ENCODE results near the gene GRIA1. TPM values are rescaled to one million over a fixed set of nuclear protein-coding genes. Genes with fewer than 3 reads are reported as not detected.

Gene GRIA1
- total RNA-seq, 1 experiment from 2014 or later, result not detected

- peaks cover 7% of the 10 kb centered on the region for H3K4me1 ChIP-seq (ENCODE audit: low read length)
- H3K4me3 ChIP-seq (ENCODE audit: low read length), result no peak overlapping the region
- H2AFZ ChIP-seq (ENCODE audit: low read length), result no peak overlapping the region
- no peaks in the 10 kb centered on the region for H3K36me3 ChIP-seq (ENCODE audit: insufficient read depth, low read length)
- no peaks in the 10 kb centered on the region for H3K27me3 ChIP-seq (ENCODE audit: low read length)
- no peaks in the 10 kb centered on the region for H3K9me2 ChIP-seq (replicated peaks; ENCODE audit: insufficient read depth, low read length)
- no peak overlapping the region for H3K27ac ChIP-seq (ENCODE audit: low read length)
- H4K20me1 ChIP-seq (ENCODE audit: insufficient read depth, low read depth, low read length), result no peaks in the 10 kb centered on the region
- H3K9me3 ChIP-seq (ENCODE audit: low read length), result no peaks in the 10 kb centered on the region
- no peaks in the 10 kb centered on the region for H3K79me2 ChIP-seq (ENCODE audit: low read length)
- no peak for DNase-seq
- no peak overlapping the region for H3K9ac ChIP-seq (ENCODE audit: low read length)
- H3K4me2 ChIP-seq (ENCODE audit: low read depth, low read length, poor library complexity, severe bottlenecking), result no peak overlapping the region
Observed at GRCh38 chr5:153661897-153662296, 171.4 kb downstream of the GRIA1 start.

GRCh38 chr5:153670101-153670500 is 179.6 kb downstream of the GRIA1 start:
- H3K27me3 ChIP-seq (ENCODE audit: low read length), result no peaks in the 10 kb centered on the region
- H3K27ac ChIP-seq (ENCODE audit: low read length), result no peak overlapping the region
- no peaks in the 10 kb centered on the region for H4K20me1 ChIP-seq (ENCODE audit: insufficient read depth, low read depth, low read length)
- H3K79me2 ChIP-seq (ENCODE audit: low read length), result no peaks in the 10 kb centered on the region
- no peak for DNase-seq
- H3K4me2 ChIP-seq (ENCODE audit: low read depth, low read length, poor library complexity, severe bottlenecking), result no peak overlapping the region
- H3K36me3 ChIP-seq (ENCODE audit: insufficient read depth, low read length), result no peaks in the 10 kb centered on the region
- no peaks in the 10 kb centered on the region for H3K4me1 ChIP-seq (ENCODE audit: low read length)
- H2AFZ ChIP-seq (ENCODE audit: low read length), result no peak overlapping the region
- no peaks in the 10 kb centered on the region for H3K9me2 ChIP-seq (replicated peaks; ENCODE audit: insufficient read depth, low read length)
- no peak overlapping the region for H3K9ac ChIP-seq (ENCODE audit: low read length)
- no peaks in the 10 kb centered on the region for H3K9me3 ChIP-seq (ENCODE audit: low read length)
- no peak overlapping the region for H3K4me3 ChIP-seq (ENCODE audit: low read length)

DNA sequence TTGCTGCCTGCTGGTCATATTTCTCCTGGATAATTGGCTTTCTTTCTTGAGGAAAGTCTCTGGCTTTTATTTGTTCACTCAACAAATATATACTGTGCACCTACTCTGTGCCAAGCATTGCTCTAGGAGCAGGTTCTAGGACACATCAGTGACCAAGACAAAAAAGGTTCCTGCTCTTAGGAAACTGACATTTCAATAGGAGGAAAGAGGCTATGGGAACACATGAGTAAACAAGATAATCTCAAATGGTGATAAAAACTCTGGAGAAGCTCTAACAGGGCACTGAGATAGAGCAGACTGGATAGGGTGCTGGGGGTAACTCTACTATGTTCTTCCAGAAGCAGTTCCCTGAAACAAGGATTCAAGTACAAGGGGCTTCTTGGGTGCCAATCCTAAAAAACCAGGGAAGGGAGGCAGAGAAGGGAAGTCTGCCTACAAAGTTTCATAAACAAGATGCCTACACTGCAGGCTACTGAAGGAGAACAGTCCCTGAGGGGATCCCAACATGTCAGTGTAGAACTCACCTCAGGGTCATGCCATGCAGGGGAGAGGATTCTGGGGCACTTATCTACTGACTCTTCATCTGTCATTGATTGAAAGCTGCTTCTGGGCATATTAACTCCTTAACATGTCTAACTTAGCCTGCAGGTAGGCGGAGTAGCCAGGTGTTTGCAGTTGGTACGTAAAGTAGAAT is 181.3 kb downstream of the GRIA1 start:
- no peak overlapping the region for H3K27ac ChIP-seq (ENCODE audit: low read length)
- H3K4me3 ChIP-seq (ENCODE audit: low read length), result no peak overlapping the region
- H3K79me2 ChIP-seq (ENCODE audit: low read length), result no peaks in the 10 kb centered on the region
- H3K9me2 ChIP-seq (replicated peaks; ENCODE audit: insufficient read depth, low read length), result no peaks in the 10 kb centered on the region
- H3K36me3 ChIP-seq (ENCODE audit: insufficient read depth, low read length), result no peaks in the 10 kb centered on the region
- no peak overlapping the region for H3K9ac ChIP-seq (ENCODE audit: low read length)
- H3K9me3 ChIP-seq (ENCODE audit: low read length), result no peaks in the 10 kb centered on the region
- no peak overlapping the region for H3K4me2 ChIP-seq (ENCODE audit: low read depth, low read length, poor library complexity, severe bottlenecking)
- DNase-seq, result no peak
- H2AFZ ChIP-seq (ENCODE audit: low read length), result no peak overlapping the region
- H3K4me1 ChIP-seq (ENCODE audit: low read length), result no peaks in the 10 kb centered on the region
- H4K20me1 ChIP-seq (ENCODE audit: insufficient read depth, low read depth, low read length), result no peaks in the 10 kb centered on the region
- no peaks in the 10 kb centered on the region for H3K27me3 ChIP-seq (ENCODE audit: low read length)

- no peaks in the 10 kb centered on the region for H4K20me1 ChIP-seq (ENCODE audit: insufficient read depth, low read depth, low read length)
- no peak overlapping the region for H3K4me2 ChIP-seq (ENCODE audit: low read depth, low read length, poor library complexity, severe bottlenecking)
- H3K27ac ChIP-seq (ENCODE audit: low read length), result no peak overlapping the region
- no peak overlapping the region for H3K4me3 ChIP-seq (ENCODE audit: low read length)
- no peak overlapping the region for H3K9ac ChIP-seq (ENCODE audit: low read length)
- H3K36me3 ChIP-seq (ENCODE audit: insufficient read depth, low read length), result no peaks in the 10 kb centered on the region
- H3K79me2 ChIP-seq (ENCODE audit: low read length), result no peaks in the 10 kb centered on the region
- H3K4me1 ChIP-seq (ENCODE audit: low read length), result no peaks in the 10 kb centered on the region
- no peaks in the 10 kb centered on the region for H3K9me3 ChIP-seq (ENCODE audit: low read length)
- no peaks in the 10 kb centered on the region for H3K9me2 ChIP-seq (replicated peaks; ENCODE audit: insufficient read depth, low read length)
- no peaks in the 10 kb centered on the region for H3K27me3 ChIP-seq (ENCODE audit: low read length)
- no peak overlapping the region for H2AFZ ChIP-seq (ENCODE audit: low read length)
- no peak for DNase-seq
Observed at GRCh38 chr5:153672347-153673090, 182.0 kb downstream of the GRIA1 start.

DNA sequence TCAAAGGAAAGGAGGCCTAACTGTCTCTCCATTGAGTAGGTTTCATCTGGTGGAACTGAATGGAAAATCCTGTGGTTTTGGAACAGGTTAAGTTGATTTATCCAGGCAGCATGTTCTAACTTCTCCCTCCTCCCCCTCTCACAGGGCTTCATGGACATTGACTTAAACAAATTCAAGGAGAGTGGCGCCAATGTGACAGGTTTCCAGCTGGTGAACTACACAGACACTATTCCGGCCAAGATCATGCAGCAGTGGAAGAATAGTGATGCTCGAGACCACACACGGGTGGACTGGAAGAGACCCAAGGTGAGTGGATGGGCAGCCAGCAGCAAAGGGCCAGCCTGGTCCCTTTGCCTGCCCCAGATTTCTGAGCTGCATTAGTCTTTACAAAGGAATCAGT is 183.9 kb downstream of the GRIA1 start:
- Histone ChIP-seq H3K4me3 (ENCODE audit: low read length) (no peak overlapping the region), H3K9me3 (ENCODE audit: low read length) (no peaks in the 10 kb centered on the region), H3K9ac (ENCODE audit: low read length) (no peak overlapping the region), H3K79me2 (ENCODE audit: low read length) (no peaks in the 10 kb centered on the region), H3K36me3 (ENCODE audit: insufficient read depth, low read length) (no peaks in the 10 kb centered on the region), H3K27me3 (ENCODE audit: low read length) (no peaks in the 10 kb centered on the region), H3K4me2 (ENCODE audit: low read depth, low read length, poor library complexity, severe bottlenecking) (no peak overlapping the region), H3K27ac (ENCODE audit: low read length) (no peak overlapping the region), H3K9me2 (replicated peaks; ENCODE audit: insufficient read depth, low read length) (no peaks in the 10 kb centered on the region), H2AFZ (ENCODE audit: low read length) (no peak overlapping the region), H3K4me1 (ENCODE audit: low read length) (no peaks in the 10 kb centered on the region), H4K20me1 (ENCODE audit: insufficient read depth, low read depth, low read length) (no peaks in the 10 kb centered on the region)
- DNase-seq, result no peak

DNA sequence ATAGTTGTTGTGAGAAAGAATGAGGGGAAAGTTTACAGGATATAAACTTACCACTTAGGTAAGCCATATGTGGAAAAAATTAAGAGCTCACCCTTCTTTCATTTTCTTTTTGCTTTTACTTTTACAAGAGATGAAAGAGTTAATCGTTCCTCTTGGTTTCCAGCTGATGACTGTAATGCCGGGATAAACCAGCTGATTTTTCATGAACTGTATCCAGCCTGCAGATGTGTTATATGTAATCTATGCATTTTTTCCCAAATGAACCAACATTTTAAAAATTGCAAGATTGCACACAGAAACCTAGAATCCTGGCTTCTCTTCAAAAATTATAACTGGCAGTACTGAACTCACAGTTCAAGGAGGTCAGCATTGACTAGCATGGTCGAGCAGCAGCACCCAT is 185.9 kb downstream of the GRIA1 start:
- DNase-seq, result no peak
- H3K27me3 ChIP-seq (ENCODE audit: low read length), result no peaks in the 10 kb centered on the region

GRCh38 chr5:153676821-153677220 is 186.4 kb downstream of the GRIA1 start:
- H3K27ac ChIP-seq (ENCODE audit: low read length), result no peak overlapping the region
- no peaks in the 10 kb centered on the region for H3K9me3 ChIP-seq (ENCODE audit: low read length)
- H3K4me1 ChIP-seq (ENCODE audit: low read length), result no peaks in the 10 kb centered on the region
- no peaks in the 10 kb centered on the region for H3K36me3 ChIP-seq (ENCODE audit: insufficient read depth, low read length)
- no peaks in the 10 kb centered on the region for H3K79me2 ChIP-seq (ENCODE audit: low read length)
- no peaks in the 10 kb centered on the region for H4K20me1 ChIP-seq (ENCODE audit: insufficient read depth, low read depth, low read length)
- H2AFZ ChIP-seq (ENCODE audit: low read length), result no peak overlapping the region
- no peaks in the 10 kb centered on the region for H3K9me2 ChIP-seq (replicated peaks; ENCODE audit: insufficient read depth, low read length)
- no peak overlapping the region for H3K4me3 ChIP-seq (ENCODE audit: low read length)
- no peak for DNase-seq
- H3K27me3 ChIP-seq (ENCODE audit: low read length), result no peaks in the 10 kb centered on the region
- H3K9ac ChIP-seq (ENCODE audit: low read length), result no peak overlapping the region
- no peak overlapping the region for H3K4me2 ChIP-seq (ENCODE audit: low read depth, low read length, poor library complexity, severe bottlenecking)

More for the DNA sequence above, 185.9 kb downstream of the GRIA1 start:
- H3K4me3 ChIP-seq (ENCODE audit: low read length), result no peak overlapping the region
- no peaks in the 10 kb centered on the region for H3K36me3 ChIP-seq (ENCODE audit: insufficient read depth, low read length)
- H3K9ac ChIP-seq (ENCODE audit: low read length), result no peak overlapping the region
- H3K79me2 ChIP-seq (ENCODE audit: low read length), result no peaks in the 10 kb centered on the region
- H3K4me1 ChIP-seq (ENCODE audit: low read length), result no peaks in the 10 kb centered on the region
- H3K9me3 ChIP-seq (ENCODE audit: low read length), result no peaks in the 10 kb centered on the region
- no peak overlapping the region for H3K27ac ChIP-seq (ENCODE audit: low read length)
- H2AFZ ChIP-seq (ENCODE audit: low read length), result no peak overlapping the region
- no peak overlapping the region for H3K4me2 ChIP-seq (ENCODE audit: low read depth, low read length, poor library complexity, severe bottlenecking)
- H3K9me2 ChIP-seq (replicated peaks; ENCODE audit: insufficient read depth, low read length), result no peaks in the 10 kb centered on the region
- H4K20me1 ChIP-seq (ENCODE audit: insufficient read depth, low read depth, low read length), result no peaks in the 10 kb centered on the region

DNA sequence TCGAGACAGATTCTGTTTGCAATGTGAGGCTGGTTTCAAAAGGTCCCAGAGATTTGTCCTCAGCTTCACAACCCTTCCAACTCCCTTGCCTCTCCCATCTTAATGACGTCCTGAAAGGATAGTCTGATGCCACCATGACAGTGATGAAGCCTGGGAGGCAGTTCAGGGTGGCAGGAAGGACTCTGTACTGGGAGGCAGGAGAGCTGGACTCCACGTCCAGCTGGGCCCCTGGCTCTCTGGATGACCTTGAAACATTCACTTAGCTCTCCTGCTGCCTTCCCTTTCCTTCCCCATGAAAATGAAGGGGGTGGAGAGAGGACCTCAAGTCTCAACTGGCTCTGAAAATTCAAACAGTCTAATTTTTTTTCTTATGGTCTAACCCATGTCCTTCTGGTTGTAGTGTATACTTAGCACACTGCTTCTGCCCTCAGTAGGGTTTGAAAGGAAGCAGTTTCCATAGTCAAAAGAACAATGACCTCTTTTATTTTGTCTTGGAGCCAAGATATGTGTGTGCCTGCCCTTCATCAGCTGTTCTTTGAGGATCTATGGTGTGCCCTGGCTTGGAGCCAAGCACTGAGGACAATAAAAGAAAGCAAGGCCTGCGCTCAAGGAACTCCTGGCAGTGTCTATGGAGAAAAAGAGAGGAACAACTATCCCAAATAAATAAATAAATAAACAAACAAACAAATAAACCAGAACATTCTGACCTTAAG is 188.3 kb downstream of the GRIA1 start:
- Histone ChIP-seq H3K27ac (ENCODE audit: low read length) (no peak overlapping the region), H3K4me3 (ENCODE audit: low read length) (no peak overlapping the region), H3K9ac (ENCODE audit: low read length) (no peak overlapping the region), H2AFZ (ENCODE audit: low read length) (no peak overlapping the region), H3K27me3 (ENCODE audit: low read length) (no peaks in the 10 kb centered on the region), H3K36me3 (ENCODE audit: insufficient read depth, low read length) (no peaks in the 10 kb centered on the region), H3K4me1 (ENCODE audit: low read length) (no peaks in the 10 kb centered on the region), H4K20me1 (ENCODE audit: insufficient read depth, low read depth, low read length) (no peaks in the 10 kb centered on the region), H3K4me2 (ENCODE audit: low read depth, low read length, poor library complexity, severe bottlenecking) (no peak overlapping the region), H3K9me2 (replicated peaks; ENCODE audit: insufficient read depth, low read length) (no peaks in the 10 kb centered on the region), H3K9me3 (ENCODE audit: low read length) (no peaks in the 10 kb centered on the region), H3K79me2 (ENCODE audit: low read length) (no peaks in the 10 kb centered on the region)
- no peak for DNase-seq

Data from Karpas-422 (cell line).